Upper lobe of left lung (tissue), 6 donors: ENCODE results near the gene CCDC40. TPM values are rescaled to one million over a fixed set of nuclear protein-coding genes. Genes with fewer than 3 reads are reported as not detected.

Experiments used
- ATAC-seq, 2 donors: fragments of 200-7000 bp; cut with Tn5 transposase; one replicate each; pipeline ENCODE4 v1.9.1; 2022; ENCODE audit warnings: mild to moderate bottlenecking in 2 of 2, moderate library complexity in 2 of 2; ENCODE audit not compliant: low FRiP score in 2 of 2
- DNase-seq, 2 donors: peaks; one replicate each; pipeline ENCODE4 v3.0.0-alpha.2; 2019 to 2020
- H3K27ac ChIP-seq, 4 donors: fragments of 200-600 bp; sonication (generic); one replicate each; pipeline ENCODE4 v1.5.1; 2016 to 2019
- H3K27me3 ChIP-seq, 4 donors: fragments of 200-600 bp; sonication (generic); one replicate each; pipeline ENCODE4 v1.5.1; 2017 to 2019
- H3K36me3 ChIP-seq, 4 donors: fragments of 200-600 bp; sonication (generic); one replicate each; pipeline ENCODE4 v1.5.1; 2016 to 2019
- H3K4me1 ChIP-seq, 4 donors: fragments of 200-600 bp; sonication (generic); one replicate each; pipeline ENCODE4 v1.5.1; 2018 to 2019
- H3K4me3 ChIP-seq, 4 donors: fragments of 200-600 bp; sonication (generic); one replicate each; pipeline ENCODE4 v1.5.1; 2017 to 2019; ENCODE audit warnings: mild to moderate bottlenecking in 2 of 4, moderate library complexity in 1 of 4
- H3K9me3 ChIP-seq, 4 donors: fragments of 200-600 bp; sonication (generic); one replicate each; pipeline ENCODE4 v1.5.1; 2018 to 2019
- EP300 ChIP-seq, 4 donors: sonication (generic); formaldehyde crosslinking; IDR thresholded peaks; one replicate each; pipeline ENCODE4 v1.5.1; 2017; ENCODE audit warnings: antibody characterized with exemption in 4 of 4, control low read depth in 2 of 4
- POLR2A ChIP-seq, 4 donors: fragments of 450-650 bp; IDR thresholded peaks; one replicate each; pipeline ENCODE4 v1.5.1; 2016 to 2017; ENCODE audit warnings: antibody characterized with exemption in 4 of 4, mild to moderate bottlenecking in 2 of 4
- POLR2AphosphoS5 ChIP-seq, 2 donors: sonication (generic); formaldehyde crosslinking; IDR thresholded peaks; one replicate each; pipeline ENCODE4 v1.5.1; 2017; ENCODE audit warnings: antibody characterized with exemption in 2 of 2
- WGBS, 2 donors: methylation state at CpG; one replicate each; pipeline ENCODE4 v1.1.5; 2017 to 2018; 5-methylcytosine and 5-hydroxymethylcytosine counted together
- total RNA-seq, 6 donors: library from RNA; depleted of rRNA in 4 of 6; stranded (reverse); fragments of >200 nt in 4 of 6; gene quantifications; one replicate each; pipeline versions ENCODE4 v1.1.0 to v1.2.1, GENCODE V29; 2016 to 2021
- TF ChIP-seq, protein P1 (sequence below), 6 experiments: fragments of 450-650 bp in 4 of 6; fragments of 200-600 bp in 2 of 6; sonication (generic) in 2 of 6; IDR thresholded peaks; one replicate each; pipeline ENCODE4 v1.5.1; 2016 to 2019; ENCODE audit warnings: antibody characterized with exemption in 6 of 6
- donor health status: DM: no; HTN: no; CAD: no; lungs with moderate emphysema.
- donor health status: DM: no; HTN: yes; CAD: no; lungs with severe emphysema.

Gene CCDC40
- total RNA-seq, 6 donors from 2014 or later, result 4.1 to 96.4 (median 24.2) TPM

- no peak for TF ChIP-seq POLR2AphosphoS5 (IDR thresholded peaks at IDR 0.05)
- no peak for TF ChIP-seq EP300 (IDR thresholded peaks at IDR 0.05)
- TF ChIP-seq, protein P1, sequence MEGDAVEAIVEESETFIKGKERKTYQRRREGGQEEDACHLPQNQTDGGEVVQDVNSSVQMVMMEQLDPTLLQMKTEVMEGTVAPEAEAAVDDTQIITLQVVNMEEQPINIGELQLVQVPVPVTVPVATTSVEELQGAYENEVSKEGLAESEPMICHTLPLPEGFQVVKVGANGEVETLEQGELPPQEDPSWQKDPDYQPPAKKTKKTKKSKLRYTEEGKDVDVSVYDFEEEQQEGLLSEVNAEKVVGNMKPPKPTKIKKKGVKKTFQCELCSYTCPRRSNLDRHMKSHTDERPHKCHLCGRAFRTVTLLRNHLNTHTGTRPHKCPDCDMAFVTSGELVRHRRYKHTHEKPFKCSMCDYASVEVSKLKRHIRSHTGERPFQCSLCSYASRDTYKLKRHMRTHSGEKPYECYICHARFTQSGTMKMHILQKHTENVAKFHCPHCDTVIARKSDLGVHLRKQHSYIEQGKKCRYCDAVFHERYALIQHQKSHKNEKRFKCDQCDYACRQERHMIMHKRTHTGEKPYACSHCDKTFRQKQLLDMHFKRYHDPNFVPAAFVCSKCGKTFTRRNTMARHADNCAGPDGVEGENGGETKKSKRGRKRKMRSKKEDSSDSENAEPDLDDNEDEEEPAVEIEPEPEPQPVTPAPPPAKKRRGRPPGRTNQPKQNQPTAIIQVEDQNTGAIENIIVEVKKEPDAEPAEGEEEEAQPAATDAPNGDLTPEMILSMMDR (IDR thresholded peaks at IDR 0.05), result no peak
- TF ChIP-seq POLR2A (IDR thresholded peaks at IDR 0.05), result no peak
These were observed 45.2 kb downstream of the CCDC40 start for GRCh38 chr17:80081596-80081995.

DNA sequence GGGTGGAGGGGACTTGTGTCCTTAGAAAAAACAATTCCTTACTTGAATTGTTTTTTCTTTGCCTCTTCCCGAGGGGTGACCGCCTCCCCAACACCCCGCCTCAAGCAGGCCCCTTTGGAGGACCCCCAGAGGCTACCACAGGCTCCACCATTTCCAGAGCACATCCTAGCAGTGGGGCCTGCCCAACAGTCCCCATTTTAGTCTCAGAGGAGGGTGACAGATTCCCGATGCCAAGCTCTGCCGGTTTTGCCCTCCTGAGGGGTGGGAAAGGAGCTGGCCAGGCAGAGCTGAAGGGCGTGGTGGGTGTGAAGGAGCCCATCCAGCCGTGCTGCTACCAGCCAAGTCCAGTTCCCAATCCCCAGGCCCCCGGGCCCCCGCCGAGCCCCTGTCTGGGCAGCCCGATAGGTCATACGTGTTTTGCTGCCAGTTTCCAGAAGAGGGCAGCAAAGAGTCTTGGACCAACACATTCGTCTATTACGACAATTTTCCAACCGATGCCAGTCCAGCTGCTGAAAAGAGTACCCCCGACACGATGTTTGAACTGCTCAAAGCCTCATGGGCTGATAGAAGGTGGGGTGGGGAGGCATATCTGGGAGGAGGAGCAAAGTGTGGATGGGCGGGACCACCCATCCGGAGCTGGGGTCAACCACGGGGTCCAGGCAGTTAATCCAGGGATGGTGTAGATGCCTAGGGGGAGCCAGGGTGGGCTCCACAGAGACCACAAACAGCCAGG lies 46.1 kb downstream of the CCDC40 start:
- Histone ChIP-seq H3K4me3 (no peak overlapping the region), H3K36me3 (peaks cover 0 to 1% (median 0%) of the 10 kb centered on the region in 4 donors), H3K4me1 (peaks cover 5 to 6% (median 6%) of the 10 kb centered on the region in 4 donors), H3K27ac (no peak overlapping the region), H3K27me3 (no peaks in the 10 kb centered on the region), H3K9me3 (no peaks in the 10 kb centered on the region)
- WGBS, 2 donors, result 28 to 55% methylated on average over 9 to 20 of the region's 20 CpGs
- TF ChIP-seq POLR2AphosphoS5 (IDR thresholded peaks at IDR 0.05), result no peak
- TF ChIP-seq, protein P1 (IDR thresholded peaks at IDR 0.05), result peak; percentile 63 to 78 (median 68)
- ATAC-seq (peak; percentile 64 to 80), DNase-seq (peak; percentile 66 to 87)

More at GRCh38 chr17:80081596-80081995, 45.2 kb downstream of the CCDC40 start:
- H3K4me1 ChIP-seq, result peaks cover 5 to 6% (median 6%) of the 10 kb centered on the region in 4 donors
- ATAC-seq, result no peak
- peak in 1 of 2 donors; percentile 74 for DNase-seq
- H3K27ac ChIP-seq, result no peak overlapping the region
- WGBS, 2 donors, result 84 to 92% methylated on average over 6 to 14 of the region's 14 CpGs
- H3K4me3 ChIP-seq, result no peak overlapping the region
- no peaks in the 10 kb centered on the region for H3K27me3 ChIP-seq
- no peaks in the 10 kb centered on the region for H3K36me3 ChIP-seq
- no peaks in the 10 kb centered on the region for H3K9me3 ChIP-seq

DNA sequence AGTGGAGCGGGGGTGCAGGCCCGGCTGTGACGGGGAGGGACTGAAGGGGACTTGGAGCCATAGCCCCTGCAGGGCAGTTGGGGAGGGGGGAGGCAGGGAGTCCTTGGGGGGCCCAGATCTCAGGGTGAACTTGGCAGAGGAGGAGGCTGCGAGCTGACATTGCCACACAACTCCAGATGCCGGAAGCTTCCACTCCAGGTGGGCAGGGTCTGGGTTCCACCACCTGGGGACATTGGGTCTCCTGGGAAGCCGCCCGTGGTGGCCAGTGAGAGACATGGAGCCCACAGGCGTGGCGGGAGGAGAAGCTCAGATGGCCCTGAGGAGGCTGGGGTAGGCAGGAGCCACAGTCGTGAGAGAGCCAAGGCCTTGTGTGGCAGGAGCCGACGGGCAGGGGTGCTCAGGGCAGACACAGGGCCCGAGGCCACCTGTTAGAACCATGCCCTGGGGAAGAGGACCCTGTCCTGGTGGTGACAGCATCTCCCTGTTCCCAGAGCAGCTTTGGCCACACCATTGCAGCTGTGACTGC lies 46.8 kb downstream of the CCDC40 start:
- Histone ChIP-seq H3K27ac (no peak overlapping the region), H3K9me3 (no peaks in the 10 kb centered on the region), H3K4me1 (peaks cover 5 to 6% (median 6%) of the 10 kb centered on the region in 4 donors), H3K27me3 (no peaks in the 10 kb centered on the region), H3K4me3 (no peak overlapping the region), H3K36me3 (peaks cover 0 to 3% (median 0%) of the 10 kb centered on the region in 4 donors)
- WGBS, 2 donors, result 84 to 91% methylated on average over 10 to 11 of the region's 13 CpGs
- no peak for DNase-seq
- ATAC-seq, result no peak
- TF ChIP-seq POLR2AphosphoS5 (IDR thresholded peaks at IDR 0.05), result no peak
- TF ChIP-seq, protein P1 (IDR thresholded peaks at IDR 0.05), result no peak
- no peak for TF ChIP-seq EP300 (IDR thresholded peaks at IDR 0.05)
- TF ChIP-seq POLR2A (IDR thresholded peaks at IDR 0.05), result no peak

- peaks cover 5 to 6% (median 6%) of the 10 kb centered on the region in 4 donors for H3K4me1 ChIP-seq
- no peaks in the 10 kb centered on the region for H3K9me3 ChIP-seq
- H3K4me3 ChIP-seq, result no peak overlapping the region
- TF ChIP-seq, protein P1 (IDR thresholded peaks at IDR 0.05), result no peak
- TF ChIP-seq POLR2A (IDR thresholded peaks at IDR 0.05) (no peak), POLR2AphosphoS5 (IDR thresholded peaks at IDR 0.05) (no peak), EP300 (IDR thresholded peaks at IDR 0.05) (no peak)
- ATAC-seq (no peak), DNase-seq (peak in 1 of 2 donors; percentile 47)
- H3K27me3 ChIP-seq, result no peaks in the 10 kb centered on the region
- peaks cover 0 to 3% (median 0%) of the 10 kb centered on the region in 4 donors for H3K36me3 ChIP-seq
- 91 to 96% methylated on average over 13 to 15 of the region's 15 CpGs for WGBS, 2 donors
- H3K27ac ChIP-seq, result no peak overlapping the region
These were observed 48.3 kb downstream of the CCDC40 start for GRCh38 chr17:80084773-80085172.
